ENCODE measurements around the gene ZEB2. TPM values are rescaled to one million over a fixed set of nuclear protein-coding genes. Genes with fewer than 3 reads are reported as not detected.

Gene ZEB2
- total RNA-seq, 4 donors from 2014 or later = 35.9 to 177 (median 120) TPM

DNA sequence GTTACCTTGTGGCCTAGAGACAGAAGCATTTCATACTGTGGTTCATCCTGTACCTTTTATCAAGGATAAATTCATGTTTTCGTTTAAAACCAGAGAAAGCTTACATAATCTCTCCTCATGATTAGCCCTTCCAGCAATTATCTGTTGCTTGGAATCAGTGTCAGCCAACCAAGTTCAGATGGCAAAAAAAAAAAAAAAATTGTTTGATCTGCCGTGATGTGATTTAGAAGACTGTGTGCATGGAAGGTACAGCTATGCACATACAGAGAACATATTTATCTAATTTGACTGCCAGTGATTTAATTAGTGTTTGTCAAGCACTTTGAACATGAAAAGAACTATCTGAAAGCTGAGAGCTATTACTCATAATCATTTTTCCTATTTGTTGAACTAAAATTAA, 180.9 kb downstream of the ZEB2 start:
- no peaks in the 10 kb centered on the region for H3K36me3 ChIP-seq
- H3K27me3 ChIP-seq = no peaks in the 10 kb centered on the region
- H3K4me3 ChIP-seq = no peak overlapping the region
- TF ChIP-seq, protein P1, sequence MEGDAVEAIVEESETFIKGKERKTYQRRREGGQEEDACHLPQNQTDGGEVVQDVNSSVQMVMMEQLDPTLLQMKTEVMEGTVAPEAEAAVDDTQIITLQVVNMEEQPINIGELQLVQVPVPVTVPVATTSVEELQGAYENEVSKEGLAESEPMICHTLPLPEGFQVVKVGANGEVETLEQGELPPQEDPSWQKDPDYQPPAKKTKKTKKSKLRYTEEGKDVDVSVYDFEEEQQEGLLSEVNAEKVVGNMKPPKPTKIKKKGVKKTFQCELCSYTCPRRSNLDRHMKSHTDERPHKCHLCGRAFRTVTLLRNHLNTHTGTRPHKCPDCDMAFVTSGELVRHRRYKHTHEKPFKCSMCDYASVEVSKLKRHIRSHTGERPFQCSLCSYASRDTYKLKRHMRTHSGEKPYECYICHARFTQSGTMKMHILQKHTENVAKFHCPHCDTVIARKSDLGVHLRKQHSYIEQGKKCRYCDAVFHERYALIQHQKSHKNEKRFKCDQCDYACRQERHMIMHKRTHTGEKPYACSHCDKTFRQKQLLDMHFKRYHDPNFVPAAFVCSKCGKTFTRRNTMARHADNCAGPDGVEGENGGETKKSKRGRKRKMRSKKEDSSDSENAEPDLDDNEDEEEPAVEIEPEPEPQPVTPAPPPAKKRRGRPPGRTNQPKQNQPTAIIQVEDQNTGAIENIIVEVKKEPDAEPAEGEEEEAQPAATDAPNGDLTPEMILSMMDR (IDR thresholded peaks at IDR 0.05) = no peak
- TF ChIP-seq POLR2A (IDR thresholded peaks at IDR 0.05) = no peak
- DNase-seq = no peak
- intact Hi-C loops (cut with DNase I; ENCODE audit: low total_unique reads) = no loop called here
- no peaks in the 10 kb centered on the region for H3K4me1 ChIP-seq
- H3K9me3 ChIP-seq = no peaks in the 10 kb centered on the region
- no peak overlapping the region for H3K27ac ChIP-seq

DNA sequence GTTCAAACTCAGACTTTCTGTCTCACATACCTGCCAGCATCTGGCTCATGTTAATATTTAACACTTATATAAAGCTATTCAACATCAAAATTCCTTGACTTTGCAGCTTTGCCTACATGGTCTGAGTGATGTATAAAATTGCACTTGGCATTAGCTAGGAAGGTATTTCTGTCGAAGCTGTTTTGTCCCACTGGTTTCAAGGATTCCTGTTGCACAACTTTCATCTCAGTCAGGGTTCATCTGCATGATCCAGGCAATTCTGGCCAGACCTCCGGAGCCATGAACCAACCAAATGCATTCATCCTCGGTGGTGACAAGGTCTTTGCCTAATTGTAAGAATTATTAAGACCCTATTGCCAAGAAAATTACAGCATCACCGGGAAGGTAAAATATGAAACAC, 185.4 kb downstream of the ZEB2 start:
- no peak for DNase-seq
- H3K4me3 ChIP-seq = no peak overlapping the region
- H3K4me1 ChIP-seq = no peaks in the 10 kb centered on the region
- H3K36me3 ChIP-seq = no peaks in the 10 kb centered on the region
- intact Hi-C loops (cut with DNase I; ENCODE audit: low total_unique reads) = no loop called here
- H3K27me3 ChIP-seq = no peaks in the 10 kb centered on the region
- H3K9me3 ChIP-seq = no peaks in the 10 kb centered on the region
- no peak for TF ChIP-seq POLR2A (IDR thresholded peaks at IDR 0.05)
- no peak overlapping the region for H3K27ac ChIP-seq

Small RNAs within 50 kb of the gene (small RNA-seq; reads per million reads assigned to genes)
- gene RF01987 = not detected

Data from uterus (tissue), 4 donors.